PFSK-1 (cell line): ENCODE data around the gene CEP72.

Experiments
- POLR2AphosphoS5 ChIP-seq: IDR thresholded peaks from 2 replicates; pipeline ENCODE4 v1.6.1; 2012; ENCODE audit warnings: low read depth, mild to moderate bottlenecking, control low read depth, low read length, moderate library complexity
- SIN3A ChIP-seq: IDR thresholded peaks from 2 replicates; pipeline ENCODE4 v1.6.1; 2012; ENCODE audit warnings: mild to moderate bottlenecking, low read length, moderate library complexity, borderline replicate concordance; ENCODE audit not compliant: insufficient read depth

DNA sequence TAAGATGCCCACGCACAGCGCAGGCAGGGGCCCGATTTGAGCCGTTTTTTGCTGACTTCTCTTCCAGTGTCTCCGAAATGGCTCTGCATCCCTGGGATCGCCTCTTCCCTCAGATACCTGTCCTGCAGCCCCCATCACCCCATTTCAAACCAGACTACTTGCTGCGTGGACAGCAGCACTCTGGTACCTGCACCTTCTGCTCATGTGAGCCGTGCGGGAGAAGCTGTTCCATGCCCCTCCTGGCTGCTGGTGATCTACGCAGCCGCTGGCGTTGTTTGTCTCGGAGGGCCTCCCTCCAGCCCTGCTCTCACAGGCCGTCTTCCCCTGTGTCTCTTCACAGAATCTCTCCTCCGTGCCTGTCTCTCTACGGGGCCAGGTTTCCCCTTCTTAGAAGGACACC lies 13.4 kb downstream of the CEP72 start:
- TF ChIP-seq POLR2AphosphoS5: no peak
- no peak for TF ChIP-seq SIN3A
